Measurements from ENCODE around the gene GABRA5. TPM values are rescaled to one million over a fixed set of nuclear protein-coding genes. Genes with fewer than 3 reads are reported as not detected.

GABRA5 gene
- total RNA-seq, 1 experiment from 2014 or later = not detected

DNA sequence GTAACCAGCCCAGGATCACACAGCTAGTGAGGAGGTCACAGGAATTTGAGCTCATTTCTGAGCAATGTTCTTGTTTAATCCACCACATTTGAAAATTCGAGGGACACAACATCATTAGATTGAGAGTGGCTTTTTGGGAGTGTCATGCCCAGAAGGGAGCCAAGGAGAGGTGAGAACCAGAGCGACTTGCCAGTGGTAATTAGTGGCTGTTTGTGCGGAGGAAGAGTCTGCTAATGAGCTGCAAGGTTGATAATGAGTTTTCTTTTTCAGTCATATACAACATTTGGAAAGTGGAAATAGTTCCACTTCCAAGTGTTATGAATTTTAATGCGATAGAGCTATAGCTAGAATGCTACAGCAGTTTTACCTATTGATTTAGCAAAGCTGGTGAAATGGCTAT is 19.7 kb downstream of the GABRA5 start:
- Histone ChIP-seq H3K4me3 (ENCODE audit: low read depth in 2 of 2, low read length in 2 of 2) (no peak overlapping the region), H3K9me3 (ENCODE audit: control insufficient read depth, insufficient read depth, low read depth, low read length) (no peaks in the 10 kb centered on the region), H3K27me3 (ENCODE audit: control insufficient read depth, insufficient read depth, low read length) (no peaks in the 10 kb centered on the region), H3K27ac (ENCODE audit: low read length) (no peak overlapping the region), H3K36me3 (ENCODE audit: control insufficient read depth, insufficient read depth, low read length) (no peaks in the 10 kb centered on the region), H3K4me1 (ENCODE audit: control insufficient read depth, insufficient read depth, low read length) (peaks cover 4% of the 10 kb centered on the region)
- ATAC-seq (no peak), DNase-seq (ENCODE audit: low read depth, low spot score) (no peak)
- POLR2A ChIA-PET = no interaction called here
- TF ChIP-seq, protein P1, sequence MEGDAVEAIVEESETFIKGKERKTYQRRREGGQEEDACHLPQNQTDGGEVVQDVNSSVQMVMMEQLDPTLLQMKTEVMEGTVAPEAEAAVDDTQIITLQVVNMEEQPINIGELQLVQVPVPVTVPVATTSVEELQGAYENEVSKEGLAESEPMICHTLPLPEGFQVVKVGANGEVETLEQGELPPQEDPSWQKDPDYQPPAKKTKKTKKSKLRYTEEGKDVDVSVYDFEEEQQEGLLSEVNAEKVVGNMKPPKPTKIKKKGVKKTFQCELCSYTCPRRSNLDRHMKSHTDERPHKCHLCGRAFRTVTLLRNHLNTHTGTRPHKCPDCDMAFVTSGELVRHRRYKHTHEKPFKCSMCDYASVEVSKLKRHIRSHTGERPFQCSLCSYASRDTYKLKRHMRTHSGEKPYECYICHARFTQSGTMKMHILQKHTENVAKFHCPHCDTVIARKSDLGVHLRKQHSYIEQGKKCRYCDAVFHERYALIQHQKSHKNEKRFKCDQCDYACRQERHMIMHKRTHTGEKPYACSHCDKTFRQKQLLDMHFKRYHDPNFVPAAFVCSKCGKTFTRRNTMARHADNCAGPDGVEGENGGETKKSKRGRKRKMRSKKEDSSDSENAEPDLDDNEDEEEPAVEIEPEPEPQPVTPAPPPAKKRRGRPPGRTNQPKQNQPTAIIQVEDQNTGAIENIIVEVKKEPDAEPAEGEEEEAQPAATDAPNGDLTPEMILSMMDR (IDR thresholded peaks at IDR 0.05) = no peak
- TF ChIP-seq SIN3A (IDR thresholded peaks at IDR 0.05; ENCODE audit: borderline replicate concordance, insufficient read depth, low read depth, low read length) (no peak), TCF7L2 (IDR thresholded peaks at IDR 0.05; ENCODE audit: low read depth, low read length) (no peak)
- TF ChIP-seq, protein P2, sequence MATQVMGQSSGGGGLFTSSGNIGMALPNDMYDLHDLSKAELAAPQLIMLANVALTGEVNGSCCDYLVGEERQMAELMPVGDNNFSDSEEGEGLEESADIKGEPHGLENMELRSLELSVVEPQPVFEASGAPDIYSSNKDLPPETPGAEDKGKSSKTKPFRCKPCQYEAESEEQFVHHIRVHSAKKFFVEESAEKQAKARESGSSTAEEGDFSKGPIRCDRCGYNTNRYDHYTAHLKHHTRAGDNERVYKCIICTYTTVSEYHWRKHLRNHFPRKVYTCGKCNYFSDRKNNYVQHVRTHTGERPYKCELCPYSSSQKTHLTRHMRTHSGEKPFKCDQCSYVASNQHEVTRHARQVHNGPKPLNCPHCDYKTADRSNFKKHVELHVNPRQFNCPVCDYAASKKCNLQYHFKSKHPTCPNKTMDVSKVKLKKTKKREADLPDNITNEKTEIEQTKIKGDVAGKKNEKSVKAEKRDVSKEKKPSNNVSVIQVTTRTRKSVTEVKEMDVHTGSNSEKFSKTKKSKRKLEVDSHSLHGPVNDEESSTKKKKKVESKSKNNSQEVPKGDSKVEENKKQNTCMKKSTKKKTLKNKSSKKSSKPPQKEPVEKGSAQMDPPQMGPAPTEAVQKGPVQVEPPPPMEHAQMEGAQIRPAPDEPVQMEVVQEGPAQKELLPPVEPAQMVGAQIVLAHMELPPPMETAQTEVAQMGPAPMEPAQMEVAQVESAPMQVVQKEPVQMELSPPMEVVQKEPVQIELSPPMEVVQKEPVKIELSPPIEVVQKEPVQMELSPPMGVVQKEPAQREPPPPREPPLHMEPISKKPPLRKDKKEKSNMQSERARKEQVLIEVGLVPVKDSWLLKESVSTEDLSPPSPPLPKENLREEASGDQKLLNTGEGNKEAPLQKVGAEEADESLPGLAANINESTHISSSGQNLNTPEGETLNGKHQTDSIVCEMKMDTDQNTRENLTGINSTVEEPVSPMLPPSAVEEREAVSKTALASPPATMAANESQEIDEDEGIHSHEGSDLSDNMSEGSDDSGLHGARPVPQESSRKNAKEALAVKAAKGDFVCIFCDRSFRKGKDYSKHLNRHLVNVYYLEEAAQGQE (IDR thresholded peaks at IDR 0.05; ENCODE audit: insufficient read depth in 1 of 2, low read depth in 2 of 2, low read length in 1 of 2) = no peak
- in situ Hi-C loops (cut with HindIII; ENCODE audit: low pct_unique_long_range_greater_than_20kb, low sequenced_read_pairs) = no loop called here
- CTCF ChIA-PET = no interaction called here
- intact Hi-C loops (cut with micrococcal nuclease; ENCODE audit: unreplicated experiment) = loop anchor here (5.0 kb wide), 1 partner anchor 1236 kb away; no protein-coding TSS in a partner anchor
- no TSS peak for BruUV-seq (replicated peaks)

DNA sequence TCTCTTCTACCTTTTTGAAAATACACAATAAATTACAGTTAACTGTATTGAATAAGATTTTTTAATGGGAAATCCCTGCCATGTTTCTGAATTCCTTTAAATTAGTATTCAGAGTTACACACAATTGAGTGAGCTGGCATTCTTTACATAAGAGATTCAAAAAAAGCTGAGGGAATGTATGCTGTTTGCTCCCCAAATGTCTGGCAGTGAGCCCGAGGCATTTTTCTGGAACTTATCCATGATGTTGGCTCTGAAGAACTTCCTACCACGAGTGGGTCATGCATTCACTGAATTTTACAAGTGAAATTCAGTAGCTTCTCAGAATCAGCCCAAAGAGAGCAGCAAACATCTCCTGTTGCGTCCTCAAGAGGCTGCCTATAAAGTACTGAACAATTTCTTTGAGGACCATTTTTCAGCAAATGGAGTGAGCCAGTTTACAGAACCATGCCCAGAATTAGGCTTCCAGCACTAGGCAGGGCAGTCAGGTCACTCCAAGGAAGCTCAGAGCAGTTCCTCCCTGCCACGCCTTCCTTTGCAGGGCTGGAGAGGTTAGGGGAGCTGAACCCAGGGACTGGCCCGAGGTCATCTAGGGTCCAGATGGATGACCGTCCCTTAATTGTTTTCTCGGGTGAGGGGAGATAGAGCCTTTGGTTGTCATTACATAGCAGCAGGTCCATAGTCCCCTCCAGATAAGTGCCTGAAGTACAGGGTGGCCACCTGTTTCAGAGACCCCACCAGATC is 21.2 kb downstream of the GABRA5 start:
- ATAC-seq (no peak), DNase-seq (ENCODE audit: low read depth, low spot score) (no peak)
- POLR2A ChIA-PET = no interaction called here
- H3K9me3 ChIP-seq (ENCODE audit: control insufficient read depth, insufficient read depth, low read depth, low read length) = no peaks in the 10 kb centered on the region
- no peak overlapping the region for H3K4me3 ChIP-seq (ENCODE audit: low read depth in 2 of 2, low read length in 2 of 2)
- intact Hi-C loops (cut with micrococcal nuclease; ENCODE audit: unreplicated experiment) = loop anchor here (5.0 kb wide), 1 partner anchor 1234 kb away; no protein-coding TSS in a partner anchor
- no peak overlapping the region for H3K27ac ChIP-seq (ENCODE audit: low read length)
- peaks cover 4% of the 10 kb centered on the region for H3K4me1 ChIP-seq (ENCODE audit: control insufficient read depth, insufficient read depth, low read length)
- BruUV-seq (replicated peaks) = no TSS peak
- no peaks in the 10 kb centered on the region for H3K36me3 ChIP-seq (ENCODE audit: control insufficient read depth, insufficient read depth, low read length)
- in situ Hi-C loops (cut with HindIII; ENCODE audit: low pct_unique_long_range_greater_than_20kb, low sequenced_read_pairs) = no loop called here
- CTCF ChIA-PET = no interaction called here
- no peak for TF ChIP-seq SIN3A (IDR thresholded peaks at IDR 0.05; ENCODE audit: borderline replicate concordance, insufficient read depth, low read depth, low read length)
- TF ChIP-seq, protein P1 (IDR thresholded peaks at IDR 0.05) = no peak
- no peak for TF ChIP-seq TCF7L2 (IDR thresholded peaks at IDR 0.05; ENCODE audit: low read depth, low read length)
- no peak for TF ChIP-seq POLR2AphosphoS5 (IDR thresholded peaks at IDR 0.05; ENCODE audit: low read depth, low read length)
- TF ChIP-seq, protein P2 (IDR thresholded peaks at IDR 0.05; ENCODE audit: insufficient read depth in 1 of 2, low read depth in 2 of 2, low read length in 1 of 2) = no peak
- H3K27me3 ChIP-seq (ENCODE audit: control insufficient read depth, insufficient read depth, low read length) = no peaks in the 10 kb centered on the region

All from Panc1 (cell line).